ENCODE data around the gene INSIG1.

The INSIG1 gene

GRCh38 chr7:155280446-155281397 lies 17.0 kb upstream of the INSIG1 start:
- H3K9ac ChIP-seq (ENCODE audit: low read length) = no peak overlapping the region
- H3K36me3 ChIP-seq (ENCODE audit: control insufficient read depth, insufficient read depth, low read length) = no peaks in the 10 kb centered on the region
- no peaks in the 10 kb centered on the region for H3K4me1 ChIP-seq (ENCODE audit: control insufficient read depth, insufficient read depth, low read length)
- no peak overlapping the region for H3K4me3 ChIP-seq (ENCODE audit: low read length)
- no peak overlapping the region for H3K27ac ChIP-seq (ENCODE audit: low read depth, low read length)
- H3K27me3 ChIP-seq (ENCODE audit: control insufficient read depth, insufficient read depth, low read length) = no peaks in the 10 kb centered on the region

- Histone ChIP-seq H3K36me3 (ENCODE audit: control insufficient read depth, insufficient read depth, low read length) (no peaks in the 10 kb centered on the region), H3K4me3 (ENCODE audit: low read length) (no peak overlapping the region), H3K27me3 (ENCODE audit: control insufficient read depth, insufficient read depth, low read length) (no peaks in the 10 kb centered on the region), H3K27ac (ENCODE audit: low read depth, low read length) (no peak overlapping the region), H3K9ac (ENCODE audit: low read length) (no peak overlapping the region), H3K4me1 (ENCODE audit: control insufficient read depth, insufficient read depth, low read length) (no peaks in the 10 kb centered on the region)
These were observed 16.2 kb upstream of the INSIG1 start for GRCh38 chr7:155281398-155281969.

GRCh38 chr7:155282671-155283070 lies 15.0 kb upstream of the INSIG1 start:
- no peak overlapping the region for H3K9ac ChIP-seq (ENCODE audit: low read length)
- no peaks in the 10 kb centered on the region for H3K27me3 ChIP-seq (ENCODE audit: control insufficient read depth, insufficient read depth, low read length)
- no peaks in the 10 kb centered on the region for H3K36me3 ChIP-seq (ENCODE audit: control insufficient read depth, insufficient read depth, low read length)
- H3K4me1 ChIP-seq (ENCODE audit: control insufficient read depth, insufficient read depth, low read length) = no peaks in the 10 kb centered on the region
- no peak overlapping the region for H3K27ac ChIP-seq (ENCODE audit: low read depth, low read length)
- H3K4me3 ChIP-seq (ENCODE audit: low read length) = no peak overlapping the region

- Histone ChIP-seq H3K27me3 (ENCODE audit: control insufficient read depth, insufficient read depth, low read length) (no peaks in the 10 kb centered on the region), H3K27ac (ENCODE audit: low read depth, low read length) (no peak overlapping the region), H3K4me3 (ENCODE audit: low read length) (no peak overlapping the region), H3K4me1 (ENCODE audit: control insufficient read depth, insufficient read depth, low read length) (no peaks in the 10 kb centered on the region), H3K36me3 (ENCODE audit: control insufficient read depth, insufficient read depth, low read length) (no peaks in the 10 kb centered on the region), H3K9ac (ENCODE audit: low read length) (no peak overlapping the region)
These were observed 14.0 kb upstream of the INSIG1 start for GRCh38 chr7:155283565-155284194.

- Histone ChIP-seq H3K36me3 (ENCODE audit: control insufficient read depth, insufficient read depth, low read length) (no peaks in the 10 kb centered on the region), H3K27me3 (ENCODE audit: control insufficient read depth, insufficient read depth, low read length) (no peaks in the 10 kb centered on the region)
These were observed 13.0 kb upstream of the INSIG1 start for GRCh38 chr7:155284496-155285274.

GRCh38 chr7:155285423-155285822 lies 12.3 kb upstream of the INSIG1 start:
- Histone ChIP-seq H3K36me3 (ENCODE audit: control insufficient read depth, insufficient read depth, low read length) (no peaks in the 10 kb centered on the region), H3K27me3 (ENCODE audit: control insufficient read depth, insufficient read depth, low read length) (no peaks in the 10 kb centered on the region), H3K4me3 (ENCODE audit: low read length) (no peak overlapping the region), H3K9ac (ENCODE audit: low read length) (no peak overlapping the region), H3K27ac (ENCODE audit: low read depth, low read length) (no peak overlapping the region), H3K4me1 (ENCODE audit: control insufficient read depth, insufficient read depth, low read length) (no peaks in the 10 kb centered on the region)

More at GRCh38 chr7:155284496-155285274, 13.0 kb upstream of the INSIG1 start:
- H3K4me3 ChIP-seq (ENCODE audit: low read length) = no peak overlapping the region
- H3K4me1 ChIP-seq (ENCODE audit: control insufficient read depth, insufficient read depth, low read length) = no peaks in the 10 kb centered on the region
- no peak overlapping the region for H3K9ac ChIP-seq (ENCODE audit: low read length)
- no peak overlapping the region for H3K27ac ChIP-seq (ENCODE audit: low read depth, low read length)

GRCh38 chr7:155285833-155286232 lies 11.8 kb upstream of the INSIG1 start:
- H3K4me3 ChIP-seq (ENCODE audit: low read length) = no peak overlapping the region
- no peaks in the 10 kb centered on the region for H3K27me3 ChIP-seq (ENCODE audit: control insufficient read depth, insufficient read depth, low read length)
- H3K4me1 ChIP-seq (ENCODE audit: control insufficient read depth, insufficient read depth, low read length) = no peaks in the 10 kb centered on the region
- H3K36me3 ChIP-seq (ENCODE audit: control insufficient read depth, insufficient read depth, low read length) = no peaks in the 10 kb centered on the region
- no peak overlapping the region for H3K27ac ChIP-seq (ENCODE audit: low read depth, low read length)
- no peak overlapping the region for H3K9ac ChIP-seq (ENCODE audit: low read length)

GRCh38 chr7:155286686-155287085 lies 11.0 kb upstream of the INSIG1 start:
- H3K4me3 ChIP-seq (ENCODE audit: low read length) = no peak overlapping the region
- H3K36me3 ChIP-seq (ENCODE audit: control insufficient read depth, insufficient read depth, low read length) = no peaks in the 10 kb centered on the region
- no peaks in the 10 kb centered on the region for H3K27me3 ChIP-seq (ENCODE audit: control insufficient read depth, insufficient read depth, low read length)
- no peak overlapping the region for H3K9ac ChIP-seq (ENCODE audit: low read length)
- no peak overlapping the region for H3K27ac ChIP-seq (ENCODE audit: low read depth, low read length)
- H3K4me1 ChIP-seq (ENCODE audit: control insufficient read depth, insufficient read depth, low read length) = no peaks in the 10 kb centered on the region

GRCh38 chr7:155287284-155287935 lies 10.3 kb upstream of the INSIG1 start:
- H3K27me3 ChIP-seq (ENCODE audit: control insufficient read depth, insufficient read depth, low read length) = no peaks in the 10 kb centered on the region
- H3K9ac ChIP-seq (ENCODE audit: low read length) = no peak overlapping the region
- H3K36me3 ChIP-seq (ENCODE audit: control insufficient read depth, insufficient read depth, low read length) = no peaks in the 10 kb centered on the region
- H3K4me1 ChIP-seq (ENCODE audit: control insufficient read depth, insufficient read depth, low read length) = no peaks in the 10 kb centered on the region
- no peak overlapping the region for H3K4me3 ChIP-seq (ENCODE audit: low read length)
- H3K27ac ChIP-seq (ENCODE audit: low read depth, low read length) = no peak overlapping the region

GRCh38 chr7:155288055-155288454 lies 9.6 kb upstream of the INSIG1 start:
- Histone ChIP-seq H3K9ac (ENCODE audit: low read length) (no peak overlapping the region), H3K27me3 (ENCODE audit: control insufficient read depth, insufficient read depth, low read length) (no peaks in the 10 kb centered on the region), H3K36me3 (ENCODE audit: control insufficient read depth, insufficient read depth, low read length) (no peaks in the 10 kb centered on the region), H3K4me1 (ENCODE audit: control insufficient read depth, insufficient read depth, low read length) (no peaks in the 10 kb centered on the region), H3K4me3 (ENCODE audit: low read length) (no peak overlapping the region), H3K27ac (ENCODE audit: low read depth, low read length) (no peak overlapping the region)

GRCh38 chr7:155289107-155289506 lies 8.6 kb upstream of the INSIG1 start:
- Histone ChIP-seq H3K9ac (ENCODE audit: low read length) (no peak overlapping the region), H3K27me3 (ENCODE audit: control insufficient read depth, insufficient read depth, low read length) (no peaks in the 10 kb centered on the region), H3K36me3 (ENCODE audit: control insufficient read depth, insufficient read depth, low read length) (no peaks in the 10 kb centered on the region), H3K4me3 (ENCODE audit: low read length) (no peak overlapping the region), H3K27ac (ENCODE audit: low read depth, low read length) (no peak overlapping the region), H3K4me1 (ENCODE audit: control insufficient read depth, insufficient read depth, low read length) (no peaks in the 10 kb centered on the region)
